Measurements from ENCODE around the gene SUGCT.

DNA sequence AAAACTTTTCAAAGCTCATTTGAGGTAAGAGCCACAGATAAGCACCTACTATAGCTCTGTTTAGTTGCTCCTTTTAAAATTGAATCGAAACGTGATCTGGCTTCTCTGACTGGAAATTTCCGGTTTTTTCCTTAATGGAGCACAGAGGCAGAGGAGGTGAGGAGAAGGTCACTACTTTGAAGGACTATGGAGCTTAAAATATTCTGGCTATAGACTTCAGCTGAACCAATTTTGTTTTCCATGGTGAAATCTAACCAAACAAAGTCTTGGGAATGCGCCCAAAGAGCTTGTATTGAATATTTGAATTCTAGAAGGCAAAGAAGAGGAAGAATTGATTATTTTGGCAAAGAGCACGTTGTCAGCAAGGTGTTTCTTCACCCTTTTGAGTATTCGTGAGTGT is 711.1 kb downstream of the SUGCT start:
- TF ChIP-seq POLR2A (IDR thresholded peaks at IDR 0.05) (no peak), POLR2AphosphoS5 (IDR thresholded peaks at IDR 0.05) (no peak)
